GM18517 (cell line): ENCODE measurements around the gene C12orf75.
"Not testable (repeated sequence)": the region's sequence is repeated elsewhere in the genome, so short reads cannot be mapped to it uniquely, and the experiment has no call there.

ENCODE experiments used
- ATAC-seq: cut with Tn5 transposase; IDR thresholded peaks from one replicate; pipeline ENCODE4 v1.9.1; 2021; ENCODE audit warnings: mild to moderate bottlenecking, moderate library complexity; ENCODE audit not compliant: unreplicated experiment

Gene C12orf75

DNA sequence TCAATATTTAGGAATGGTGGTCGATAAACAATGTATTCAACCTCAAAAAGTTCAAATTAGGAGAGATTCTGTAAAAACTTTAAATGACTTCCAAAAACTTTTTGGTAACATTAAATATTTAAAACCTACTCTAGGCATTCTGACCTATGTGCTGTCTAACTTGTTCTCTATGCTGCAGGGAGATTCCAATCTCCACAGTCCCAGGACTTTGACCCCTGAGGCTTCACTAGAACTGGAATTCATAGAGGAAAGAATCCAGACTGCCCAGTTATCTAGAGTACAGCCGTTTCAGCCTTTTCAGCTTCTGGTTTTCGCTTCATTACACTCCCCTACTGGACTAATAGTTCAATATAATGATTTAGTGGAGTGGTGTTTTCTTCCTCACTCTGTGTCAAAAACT lies 21.1 kb upstream of the C12orf75 start:
- ATAC-seq: not testable (repeated sequence)

DNA sequence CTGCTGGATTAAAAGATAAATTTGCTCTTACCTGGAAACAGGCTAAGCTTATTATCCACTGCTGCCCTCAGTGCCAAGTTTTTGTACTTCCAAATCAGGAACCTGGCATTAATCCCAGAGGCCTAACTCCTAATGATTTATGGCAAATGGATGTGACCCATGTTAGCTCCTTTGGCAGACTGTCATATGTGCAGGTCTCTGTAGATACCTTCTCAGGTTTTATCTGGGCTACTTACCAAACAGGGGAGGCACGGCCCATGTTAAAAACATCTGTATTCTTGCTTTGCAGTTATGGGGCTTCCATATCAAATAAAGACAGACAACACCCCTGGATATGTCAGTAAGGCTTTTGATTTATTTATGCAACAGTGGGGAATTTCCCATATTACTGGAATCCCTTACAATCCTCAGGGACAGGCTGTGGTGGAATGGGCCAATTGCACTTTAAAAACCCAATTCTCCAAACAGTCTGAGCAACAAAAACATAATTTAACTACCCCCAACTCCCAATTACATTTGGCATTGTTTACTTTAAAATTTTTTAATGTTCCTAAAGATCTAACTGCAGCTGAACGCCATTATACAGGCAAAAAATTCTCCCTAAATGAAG lies 19.9 kb upstream of the C12orf75 start:
- not testable (repeated sequence) for ATAC-seq

DNA sequence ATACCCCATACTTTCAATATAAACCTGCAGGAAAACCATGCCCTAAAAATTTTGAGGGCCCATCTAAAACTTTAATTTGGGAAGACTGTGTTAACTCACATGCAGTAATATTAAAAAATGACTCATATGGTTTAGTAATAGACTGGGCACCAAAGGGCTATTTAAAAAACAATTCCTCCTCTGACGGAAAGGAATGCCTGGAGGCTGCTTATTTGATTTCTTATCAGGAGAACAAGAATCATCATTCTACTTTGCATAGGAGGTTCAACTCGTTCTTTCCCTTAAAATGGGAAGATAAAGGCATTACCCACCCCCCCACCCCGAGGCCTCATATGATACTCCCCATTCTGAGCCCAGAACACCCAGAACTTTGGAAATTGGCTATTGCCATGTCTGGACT lies 18.6 kb upstream of the C12orf75 start:
- not testable (repeated sequence) for ATAC-seq

DNA sequence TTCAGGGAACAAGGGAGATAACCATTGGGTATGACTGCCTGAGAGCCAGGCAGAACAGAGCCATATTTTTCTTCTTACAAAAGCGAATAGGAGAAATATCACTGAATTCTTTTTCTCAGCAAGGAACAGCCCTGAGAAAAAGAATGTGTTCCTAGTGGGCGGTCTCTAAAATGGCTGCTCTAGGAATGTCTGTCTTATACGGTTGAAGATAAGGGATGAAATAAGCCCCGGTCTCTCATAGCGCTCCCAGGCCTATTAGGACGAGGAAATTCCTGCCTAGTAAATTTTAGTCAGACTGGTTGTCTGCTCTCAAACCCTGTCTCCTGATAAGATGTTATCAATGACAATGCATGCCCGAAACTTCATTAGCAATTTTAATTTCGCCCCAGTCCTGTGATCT lies 16.7 kb upstream of the C12orf75 start:
- not testable (repeated sequence) for ATAC-seq

DNA sequence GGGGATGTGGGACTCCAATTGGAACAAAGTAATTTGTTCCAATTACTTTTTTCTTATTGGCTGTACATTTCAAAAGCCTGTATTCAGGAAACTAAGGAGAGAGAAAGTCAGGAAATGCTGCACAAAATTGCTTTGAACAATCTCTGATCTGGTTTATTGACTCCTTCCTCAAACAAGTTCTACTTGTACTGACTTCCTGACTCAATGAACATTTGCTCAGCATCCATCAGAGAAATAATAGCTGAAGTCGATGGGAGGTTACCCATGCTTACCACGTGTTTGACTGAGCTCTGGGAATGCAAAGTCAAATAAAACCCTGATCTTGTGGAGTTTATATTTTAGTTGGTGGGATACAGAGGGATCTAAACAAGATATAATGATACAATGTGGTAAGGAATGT lies 15.4 kb upstream of the C12orf75 start:
- ATAC-seq: no peak

DNA sequence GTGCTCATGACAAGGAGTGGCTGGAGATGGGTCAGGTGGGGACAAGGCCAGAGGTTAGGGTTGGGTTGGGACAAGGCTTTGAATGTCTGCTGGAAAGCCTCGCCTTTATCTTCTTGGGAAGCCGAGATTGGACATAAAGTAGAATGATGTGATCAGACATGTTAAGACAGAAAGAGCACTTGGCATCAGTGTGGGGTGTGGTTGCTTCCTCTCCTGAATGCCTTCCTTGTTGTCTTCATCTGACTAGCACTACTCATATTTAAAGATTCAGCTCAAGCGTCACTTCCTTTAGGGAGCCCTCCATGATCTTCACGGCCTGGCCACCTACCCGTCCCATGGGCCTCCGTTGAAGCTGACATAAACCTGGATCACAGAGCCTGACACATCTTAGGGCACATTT lies 14.8 kb upstream of the C12orf75 start:
- ATAC-seq: no peak

DNA sequence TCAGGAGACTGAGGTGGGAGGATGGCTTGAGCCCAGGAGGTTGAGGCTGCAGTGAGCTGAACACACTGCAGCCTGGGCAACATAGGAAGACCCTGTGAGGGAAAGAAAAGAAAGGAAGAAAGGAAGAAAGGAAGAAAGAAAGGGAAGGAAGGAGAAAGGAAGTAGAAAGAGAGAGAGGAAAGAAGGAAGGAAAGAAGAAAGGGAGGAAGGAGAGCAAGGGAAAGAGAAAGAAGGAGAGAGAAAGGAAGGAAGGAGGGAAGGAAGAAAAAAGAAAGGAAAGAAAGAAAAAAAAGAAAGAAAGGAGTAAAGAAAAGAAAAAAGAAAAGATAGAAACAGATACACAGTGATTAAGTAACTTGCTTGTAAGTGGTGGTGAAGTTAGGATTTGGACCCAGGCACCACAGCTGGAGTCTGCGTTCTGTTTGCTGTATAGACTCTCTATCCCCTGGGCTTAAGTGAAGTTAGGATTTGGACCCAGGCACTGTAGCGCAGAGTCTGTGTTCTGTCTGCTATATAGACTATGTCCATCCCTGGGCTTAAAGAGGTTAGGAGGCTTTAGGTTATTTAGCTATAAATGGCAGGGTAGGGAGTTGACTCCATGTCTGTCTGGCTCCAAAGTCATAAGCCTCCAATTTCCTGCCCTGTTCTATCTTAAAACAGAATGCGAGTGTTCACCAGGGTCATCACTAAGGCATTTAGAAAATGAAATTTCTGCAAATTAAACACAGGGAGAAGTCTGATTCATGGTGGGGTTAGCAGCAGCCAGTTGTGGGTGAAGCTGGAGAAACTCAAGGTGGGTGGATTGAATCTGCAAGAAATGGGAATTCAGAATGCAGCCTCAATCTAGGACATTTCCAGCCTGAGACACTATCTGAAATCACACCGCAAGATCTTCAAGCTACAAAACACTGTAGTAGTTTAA lies 13.3 kb upstream of the C12orf75 start:
- ATAC-seq: no peak

DNA sequence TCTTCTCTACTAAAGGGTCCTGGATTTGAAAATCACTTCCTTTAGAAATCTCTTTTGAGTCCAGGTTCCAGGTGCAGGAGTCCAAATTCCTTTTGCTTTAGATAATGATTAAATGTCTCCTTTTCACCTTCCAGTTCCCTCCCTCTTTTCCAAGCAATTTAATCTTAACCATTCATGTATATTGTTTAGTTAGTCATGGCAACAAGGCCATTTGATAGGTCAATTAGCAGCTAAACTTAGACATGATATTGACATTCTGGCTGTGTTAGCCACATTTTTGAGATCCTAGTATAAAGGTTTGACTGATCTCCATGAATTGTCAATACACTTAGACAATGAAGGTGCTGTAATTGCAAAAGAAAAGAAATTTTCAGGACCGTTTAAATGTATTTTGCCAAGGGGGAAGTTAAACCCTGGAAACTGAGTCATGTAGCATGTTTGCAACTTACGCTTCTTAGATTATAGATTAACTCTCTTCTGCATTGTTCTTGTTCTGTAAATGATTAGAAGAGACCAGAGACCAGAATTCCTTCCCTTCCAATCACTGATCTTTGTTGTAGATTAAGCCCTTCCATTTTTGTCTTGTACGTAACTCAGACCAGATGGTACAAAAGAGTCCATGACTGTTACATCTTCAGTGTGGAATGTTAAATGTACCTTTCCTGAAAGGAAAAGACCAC lies 12.4 kb upstream of the C12orf75 start:
- no peak for ATAC-seq

DNA sequence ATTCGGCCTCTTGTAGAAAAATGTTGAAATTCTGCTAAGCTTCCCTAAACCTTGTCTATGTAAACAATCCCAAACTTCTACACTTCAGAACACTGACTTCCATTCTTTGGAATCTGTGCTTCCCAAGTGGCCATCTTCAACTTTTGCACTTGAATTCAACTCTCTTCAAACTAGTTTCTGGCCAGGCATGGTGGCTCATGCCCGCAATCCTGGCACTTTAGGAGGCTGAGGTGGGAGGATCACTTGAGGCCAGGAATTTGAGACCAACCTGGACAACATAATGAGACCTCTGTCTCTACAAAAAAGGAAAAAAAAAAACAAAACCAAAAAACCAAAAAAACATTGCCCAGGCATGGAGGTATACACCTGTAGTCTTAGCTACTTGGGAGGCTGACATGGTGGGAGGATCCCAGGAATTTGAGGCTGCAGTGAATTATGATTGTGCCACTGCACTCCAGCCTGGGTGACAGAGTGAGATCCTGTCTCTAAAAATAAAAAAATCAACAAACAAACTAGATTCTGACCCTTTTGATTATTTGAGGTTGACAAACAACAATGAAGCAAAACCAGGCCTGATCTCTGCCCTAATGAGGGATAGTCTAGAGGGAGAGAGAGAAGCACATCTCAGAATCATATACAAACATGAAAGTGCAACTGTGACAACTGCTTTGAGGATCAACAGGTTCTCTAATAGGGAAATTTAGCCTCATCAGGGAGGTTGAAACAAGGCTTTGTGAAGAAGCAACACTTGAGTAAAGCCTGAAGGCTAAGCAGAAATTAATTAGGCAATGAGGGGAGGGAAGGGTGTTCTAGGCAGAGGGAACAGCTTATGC lies 11.6 kb upstream of the C12orf75 start:
- ATAC-seq: no peak

DNA sequence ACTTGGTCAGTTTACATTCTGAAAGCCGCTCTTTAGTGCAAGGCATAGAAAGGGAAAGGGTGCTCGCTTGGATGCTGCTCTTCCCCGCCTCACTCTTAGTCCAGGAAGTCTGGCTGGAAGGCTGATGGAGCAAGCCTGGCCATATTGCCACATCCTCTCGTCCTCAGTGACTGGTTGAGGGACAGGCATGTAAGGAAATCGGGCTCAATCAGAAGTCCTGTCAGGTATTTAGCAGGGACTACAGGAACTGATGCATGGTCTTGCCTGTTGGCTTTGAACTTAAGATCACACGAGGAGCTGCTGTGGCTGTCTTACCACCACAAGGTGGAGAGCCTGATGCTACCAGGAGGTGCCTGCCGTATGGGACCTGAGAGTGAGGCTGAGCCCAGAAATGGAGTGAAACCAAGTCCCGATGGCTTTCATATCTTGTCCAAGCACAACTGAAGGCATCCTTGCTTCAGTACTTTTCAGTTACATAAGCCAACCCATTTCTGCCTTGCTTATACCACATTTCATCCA lies 10.7 kb upstream of the C12orf75 start:
- ATAC-seq: no peak

DNA sequence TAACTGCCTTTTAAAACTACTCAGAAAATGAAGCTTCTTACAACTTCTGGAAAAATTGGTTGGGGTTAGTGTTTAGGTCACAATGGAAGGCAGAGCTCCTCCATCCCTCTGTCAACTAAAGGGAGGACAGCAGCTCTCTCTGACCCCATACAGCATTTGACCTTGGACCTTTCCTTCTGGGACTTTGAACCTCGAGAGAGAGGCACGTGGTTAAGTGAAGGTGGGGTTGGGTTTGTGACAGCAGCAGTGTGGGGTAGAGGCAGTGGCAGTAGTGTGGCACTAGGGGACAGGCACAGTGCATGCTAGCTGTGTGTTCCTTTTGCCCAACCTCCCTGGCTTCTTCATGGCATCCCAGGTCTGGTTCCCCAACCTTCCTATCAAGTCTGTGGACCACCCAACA lies 9.4 kb upstream of the C12orf75 start:
- no peak for ATAC-seq

DNA sequence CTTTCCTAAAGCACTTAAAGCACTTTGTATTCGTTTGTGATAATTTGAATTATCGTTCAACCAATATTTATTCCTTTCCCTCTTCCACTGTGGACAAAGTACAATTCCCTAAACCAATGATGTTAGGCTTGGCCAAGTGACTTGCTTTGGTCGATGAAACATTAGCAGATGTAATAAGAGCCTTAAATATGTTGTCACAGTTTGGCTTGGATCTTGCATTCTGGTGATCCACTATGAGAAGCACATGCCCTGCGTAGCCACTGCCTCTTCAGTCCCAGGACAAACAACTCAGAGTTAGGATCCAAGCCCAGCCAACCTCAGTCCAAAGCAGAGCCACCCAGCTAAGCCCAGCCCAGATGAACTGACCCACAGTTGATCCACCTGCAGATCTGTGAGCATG lies 8.4 kb upstream of the C12orf75 start:
- no peak for ATAC-seq

DNA sequence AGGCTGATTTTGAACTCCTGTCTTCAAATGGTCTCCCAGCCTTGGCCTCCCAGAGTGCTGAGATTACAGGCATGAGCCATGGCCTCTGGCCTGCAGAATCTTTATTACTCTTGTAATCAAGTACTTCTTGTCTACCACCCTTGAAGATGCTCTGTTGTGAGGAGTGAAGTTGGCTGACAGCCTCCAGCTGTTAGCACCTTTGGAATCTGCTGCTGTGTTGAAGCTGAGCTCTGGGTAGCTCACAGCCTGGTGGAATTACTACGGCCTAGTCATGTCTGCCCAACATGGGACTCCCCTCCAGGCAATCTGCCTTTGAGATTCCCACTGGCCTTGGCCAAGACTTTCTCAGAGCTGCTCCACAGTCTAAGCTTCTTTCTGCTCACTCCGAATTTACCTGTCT lies 5.8 kb upstream of the C12orf75 start:
- ATAC-seq: no peak

DNA sequence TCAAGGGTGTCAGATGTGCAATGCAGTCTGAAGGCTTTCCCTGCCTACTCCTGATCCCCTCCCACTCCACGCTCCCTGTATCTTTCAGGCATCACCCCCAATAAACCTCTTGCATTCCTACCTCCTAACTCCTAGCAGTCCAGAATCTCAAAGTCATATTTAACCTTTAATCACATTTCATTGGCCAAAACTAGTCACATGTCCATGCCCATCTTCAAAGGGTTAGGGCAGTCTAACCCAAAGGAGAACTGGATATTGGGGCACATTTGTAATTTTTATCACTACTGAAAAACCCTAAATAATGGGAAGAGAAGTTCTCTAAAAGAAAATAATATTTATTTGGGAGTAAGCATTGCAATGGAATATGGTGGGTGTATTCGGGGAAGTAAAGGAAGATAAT lies 5.4 kb upstream of the C12orf75 start:
- no peak for ATAC-seq

DNA sequence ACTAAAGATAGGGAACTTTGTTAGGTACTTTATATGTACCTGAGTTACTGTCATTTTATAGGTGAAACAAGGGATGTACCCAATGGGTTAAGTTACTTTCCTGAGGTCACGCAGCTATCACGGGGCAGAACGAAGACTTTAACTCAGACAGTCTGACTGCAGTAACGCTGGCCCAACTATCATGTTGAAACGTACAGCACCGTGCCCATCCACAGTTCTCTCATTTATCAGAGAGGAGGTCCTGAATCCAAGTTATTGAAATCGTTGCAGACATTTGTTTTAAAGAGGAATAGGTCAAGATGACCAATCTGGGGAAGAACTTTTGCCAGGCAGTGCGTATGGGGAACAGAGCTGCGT lies 587 bp upstream of the C12orf75 start:
- no peak for ATAC-seq

DNA sequence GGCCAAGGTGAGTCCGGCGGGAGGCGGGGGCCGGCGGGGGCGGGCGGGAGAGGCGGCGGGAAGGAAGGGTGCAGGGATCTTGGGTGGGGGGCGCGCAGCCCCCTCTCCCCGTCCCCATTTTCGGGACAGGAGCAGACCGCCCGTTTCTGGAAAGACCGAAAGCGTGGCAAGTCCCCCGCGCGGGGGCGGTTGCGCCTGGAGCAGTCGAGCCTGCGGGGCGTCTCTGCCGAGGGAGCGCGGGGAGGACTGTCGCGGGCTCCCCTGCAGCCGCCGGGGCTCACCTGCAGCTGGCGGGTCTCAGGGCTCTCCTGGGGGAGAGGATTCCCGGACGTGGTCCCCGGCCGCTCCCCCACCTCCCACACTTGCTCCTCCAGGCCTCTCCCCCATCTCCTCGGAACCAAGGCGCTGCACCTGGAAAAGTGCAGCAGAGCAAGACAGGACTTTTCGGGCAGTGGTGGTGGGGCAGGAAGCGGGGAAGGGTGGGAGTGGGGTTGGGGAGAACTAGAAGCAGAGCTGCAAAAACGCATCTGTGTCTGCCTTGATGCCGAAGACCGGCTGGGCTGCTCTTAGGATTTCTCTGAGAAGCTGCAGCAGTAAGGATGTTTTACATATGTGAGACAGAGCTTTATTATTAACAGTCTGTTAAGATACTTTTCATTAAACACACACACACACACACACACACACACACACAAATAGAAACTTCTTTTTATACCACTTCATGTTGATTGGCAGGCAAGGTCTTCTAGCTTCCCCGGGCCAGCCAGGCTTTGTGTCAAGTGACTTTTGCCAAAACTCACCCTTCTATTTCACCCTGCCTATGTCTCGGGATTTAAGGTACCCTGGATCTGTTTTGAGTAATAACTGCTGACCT lies 677 bp downstream of the C12orf75 start:
- no peak for ATAC-seq

DNA sequence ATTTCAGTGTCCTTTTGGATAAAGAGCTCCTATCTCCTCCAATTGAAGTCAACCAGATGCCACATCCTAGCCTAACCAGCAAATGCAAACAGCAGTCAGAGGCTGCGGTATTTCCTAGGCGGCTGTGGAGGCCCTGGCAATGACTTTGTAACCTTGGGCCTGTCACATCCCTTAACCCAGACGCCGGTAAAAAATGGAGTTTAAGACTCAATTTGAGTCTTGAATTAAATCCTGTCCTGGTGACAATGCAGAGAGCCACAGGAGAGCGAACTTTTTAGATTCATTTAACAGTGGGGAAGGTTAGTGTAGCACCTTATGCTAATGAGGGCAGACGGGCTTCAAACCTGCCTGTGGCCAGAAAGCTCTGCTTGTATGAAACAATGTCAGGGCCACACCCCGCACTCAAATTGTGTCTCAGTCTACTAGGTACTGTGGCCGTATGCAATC lies 1.3 kb downstream of the C12orf75 start:
- no peak for ATAC-seq

DNA sequence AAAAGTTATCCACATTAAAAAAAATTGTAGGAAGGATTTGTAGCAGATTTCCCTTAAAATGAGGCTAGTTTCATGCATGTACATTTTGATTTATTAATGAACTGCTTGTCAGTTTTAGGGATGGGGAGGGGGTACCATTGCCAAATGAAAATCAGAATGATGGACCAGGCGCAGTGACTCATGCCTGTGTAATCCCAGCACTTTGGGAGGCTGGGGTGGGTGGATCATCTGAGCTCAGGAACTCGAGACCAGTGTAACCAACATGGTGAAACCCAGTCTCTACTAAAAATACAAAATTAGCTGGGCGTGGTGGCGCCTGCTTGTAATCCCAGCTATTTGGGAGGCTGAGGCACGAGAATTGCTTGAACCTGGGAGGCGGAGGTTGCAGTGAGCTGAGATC lies 1.8 kb downstream of the C12orf75 start:
- not testable (repeated sequence) for ATAC-seq

DNA sequence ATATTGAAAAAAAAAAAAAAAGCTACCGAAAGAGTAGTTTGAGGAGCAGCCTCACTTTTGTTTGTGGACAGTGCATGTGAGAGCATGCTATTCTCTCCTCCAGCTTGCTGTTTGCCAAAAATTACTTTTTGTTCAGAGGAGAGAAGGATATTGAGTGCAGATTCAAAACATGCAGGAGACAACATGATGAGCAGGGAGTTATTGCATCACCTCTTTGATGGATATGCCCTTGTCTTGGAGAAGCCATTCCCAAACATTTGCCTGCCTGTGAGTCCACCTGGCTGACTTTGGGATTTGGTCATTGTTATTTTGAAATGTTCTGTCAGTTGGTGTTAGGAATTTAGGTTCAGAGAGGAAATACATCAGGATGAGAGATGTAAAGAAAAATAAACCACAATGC lies 2.4 kb downstream of the C12orf75 start:
- ATAC-seq: no peak

DNA sequence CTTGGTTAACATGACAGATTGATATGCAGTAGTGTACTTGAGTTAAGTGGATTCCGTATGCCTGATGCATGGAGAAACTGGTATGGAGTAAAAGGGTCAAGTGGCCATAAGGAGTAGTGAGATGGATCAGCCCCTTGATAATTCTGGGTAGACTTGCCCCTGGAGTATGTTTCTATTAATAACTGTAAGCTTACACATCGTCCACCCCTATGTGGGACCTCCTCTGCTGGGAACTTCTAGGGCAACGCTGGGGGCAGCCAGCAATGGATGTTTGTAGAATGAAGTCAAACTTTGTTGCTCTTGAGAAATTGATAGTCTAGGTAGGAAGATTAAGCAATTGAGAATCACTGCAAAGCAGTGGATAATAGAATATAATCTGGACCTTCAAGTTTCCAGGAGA lies 3.5 kb downstream of the C12orf75 start:
- ATAC-seq: no peak
